Left renal cortex interstitium (tissue), 4 donors: Measurements from ENCODE around the gene TTYH3. TPM values are rescaled to one million over a fixed set of nuclear protein-coding genes. Genes with fewer than 3 reads are reported as not detected.

ENCODE experiments used
- DNase-seq, 4 donors: peaks; one replicate each; pipeline ENCODE4 v3.0.0-alpha.2; 2013; ENCODE audit warnings: low read depth in 4 of 4, low spot score in 2 of 4, missing footprints in 1 of 4
- polyA plus RNA-seq, 4 donors: library from polyadenylated mRNA; unstranded; fragments of 120-200 nt; gene quantifications; one replicate each; pipeline ENCODE4 v1.2.1, GENCODE V29; 2013; ENCODE audit not compliant: insufficient read length in 4 of 4

Gene TTYH3
- polyA plus RNA-seq, 4 donors: 74.6 to 151 (median 127) TPM

- no peak for DNase-seq
These were observed 66.9 kb downstream of the TTYH3 start for GRCh38 chr7:2698581-2699288.

DNA sequence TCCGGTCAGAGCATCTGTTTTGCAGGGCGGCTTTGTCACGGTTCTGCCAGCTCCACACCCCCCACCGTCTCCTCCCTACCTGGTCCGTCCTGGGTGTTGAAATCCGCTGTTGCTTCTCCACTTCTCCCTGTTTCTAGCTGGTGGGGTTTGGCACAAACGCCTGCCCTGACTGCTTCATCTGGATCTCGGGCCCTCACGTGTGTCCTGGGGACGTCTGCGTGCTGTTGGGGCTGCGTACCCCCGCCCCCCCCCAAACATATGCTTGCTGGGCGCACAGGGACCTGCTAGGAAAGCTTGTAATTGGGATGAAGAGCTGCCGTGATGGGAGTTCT, 67.5 kb downstream of the TTYH3 start:
- no peak for DNase-seq

DNA sequence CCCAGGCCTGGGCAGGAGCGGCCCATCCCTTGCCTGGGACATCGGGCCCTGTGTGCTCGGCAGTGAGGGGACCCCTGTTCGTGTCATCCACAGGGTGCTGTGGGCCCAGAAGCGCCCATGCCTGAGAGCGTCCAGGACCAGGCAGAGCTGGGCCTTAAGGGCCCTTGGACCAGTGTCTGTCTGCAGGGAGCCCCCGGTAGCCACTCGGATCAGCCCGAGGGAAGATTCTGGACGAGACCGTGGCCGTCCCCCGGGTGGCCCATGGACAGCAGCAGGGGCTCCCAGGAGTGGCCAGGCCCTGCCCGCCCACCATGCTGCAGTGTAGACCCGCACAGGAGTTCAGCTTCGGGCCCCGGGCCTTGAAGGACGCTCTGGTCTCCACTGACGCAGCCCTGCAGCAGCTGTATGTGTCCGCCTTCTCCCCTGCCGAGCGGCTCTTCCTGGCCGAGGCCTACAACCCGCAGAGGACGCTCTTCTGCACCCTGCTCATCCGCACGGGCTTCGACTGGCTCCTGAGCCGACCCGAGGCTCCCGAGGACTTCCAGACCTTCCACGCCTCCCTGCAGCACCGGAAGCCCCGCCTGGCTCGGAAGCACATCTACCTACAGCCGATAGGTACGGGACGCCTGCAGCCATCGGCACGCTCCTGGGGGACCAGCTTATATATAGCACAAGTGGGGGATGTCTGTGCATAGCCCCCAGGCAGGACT, 68.5 kb downstream of the TTYH3 start:
- DNase-seq: no peak

- DNase-seq: no peak
These were observed 69.6 kb downstream of the TTYH3 start for GRCh38 chr7:2701424-2701823.

DNA sequence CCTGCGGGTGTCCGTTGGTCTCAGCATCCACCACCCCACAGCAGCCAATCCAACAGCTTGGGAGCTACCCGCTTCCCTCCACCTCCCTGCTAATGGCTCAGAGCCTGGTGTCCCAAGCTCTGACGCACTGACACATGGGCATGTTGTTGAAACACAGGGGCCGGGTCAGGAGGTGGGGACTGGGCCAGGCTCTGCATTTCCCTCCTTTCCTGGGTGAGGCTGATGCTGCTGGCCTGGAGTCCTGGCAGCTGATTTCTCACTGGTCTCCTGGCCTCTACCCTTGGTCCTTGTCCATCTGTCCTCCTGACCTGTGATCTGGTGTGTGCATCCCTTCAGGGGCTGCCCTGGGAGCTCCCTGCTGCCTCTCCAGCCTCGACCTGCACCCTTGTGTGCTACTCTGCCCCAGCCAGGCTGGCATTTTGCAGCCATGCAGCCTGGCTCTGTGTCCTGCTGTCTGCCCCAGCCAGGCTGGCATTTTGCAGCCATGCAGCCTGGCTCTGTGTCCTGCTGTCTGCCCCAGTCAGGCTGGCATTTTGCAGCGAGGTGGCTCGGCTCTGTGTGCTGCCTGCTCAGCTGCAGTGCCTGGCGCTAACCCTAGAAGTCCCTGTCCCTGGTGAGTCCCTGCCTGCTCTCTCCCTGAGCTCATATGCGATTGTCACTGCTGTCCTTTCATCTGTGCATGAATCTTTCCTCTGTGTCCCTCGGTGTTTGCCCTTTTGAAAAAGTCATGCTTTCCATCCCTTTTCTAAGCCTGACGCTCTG, 70.2 kb downstream of the TTYH3 start:
- DNase-seq: no peak

DNA sequence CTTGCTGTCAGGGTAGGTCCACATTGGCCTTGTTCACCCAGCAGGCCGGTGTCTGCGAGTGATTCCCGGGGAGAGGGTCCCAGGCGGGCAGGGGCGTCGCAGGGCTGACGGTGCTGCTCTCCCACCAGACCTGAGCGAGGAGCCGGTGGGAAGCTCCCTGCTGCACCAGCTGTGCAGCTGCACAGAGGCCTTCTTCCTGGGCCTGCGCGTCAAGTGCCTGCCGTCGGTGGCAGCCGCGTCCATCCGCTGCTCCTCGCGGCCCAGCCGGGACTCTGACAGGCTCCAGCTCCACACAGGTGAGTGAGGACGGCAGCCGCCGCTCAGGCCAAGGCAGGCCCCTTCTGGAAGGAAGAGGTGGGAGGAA, 70.8 kb downstream of the TTYH3 start:
- DNase-seq: no peak

- no peak for DNase-seq
These were observed 73.7 kb downstream of the TTYH3 start for GRCh38 chr7:2705371-2706096.

- no peak for DNase-seq
These were observed 74.9 kb downstream of the TTYH3 start for GRCh38 chr7:2706685-2707126.

DNA sequence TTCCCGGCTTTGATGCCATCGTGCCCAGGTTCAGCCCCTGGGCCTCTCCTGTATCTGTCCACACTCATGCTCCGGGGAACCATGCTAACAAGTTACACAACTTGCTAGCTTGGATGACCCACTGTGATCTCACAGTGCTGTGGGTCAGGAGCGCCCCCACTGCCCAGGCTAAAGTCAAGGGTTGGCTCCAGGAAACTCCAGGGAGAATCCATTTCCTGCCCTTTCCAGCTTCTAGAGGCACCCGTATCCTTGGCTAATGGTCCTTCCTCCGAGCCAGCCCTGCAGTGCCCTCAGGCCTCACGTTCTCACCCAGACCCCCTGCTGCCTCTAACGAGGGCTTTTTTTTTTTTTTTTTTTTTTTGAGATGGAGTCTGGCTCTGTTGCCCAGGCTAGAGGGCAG, 75.7 kb downstream of the TTYH3 start:
- DNase-seq: no peak

- no peak for DNase-seq
These were observed 76.3 kb downstream of the TTYH3 start for GRCh38 chr7:2708041-2708440.

GRCh38 chr7:2708547-2709310, 76.9 kb downstream of the TTYH3 start:
- DNase-seq: no peak

GRCh38 chr7:2709553-2710285, 77.9 kb downstream of the TTYH3 start:
- DNase-seq: no peak

- no peak for DNase-seq
These were observed 78.5 kb downstream of the TTYH3 start for GRCh38 chr7:2710286-2710655.

DNA sequence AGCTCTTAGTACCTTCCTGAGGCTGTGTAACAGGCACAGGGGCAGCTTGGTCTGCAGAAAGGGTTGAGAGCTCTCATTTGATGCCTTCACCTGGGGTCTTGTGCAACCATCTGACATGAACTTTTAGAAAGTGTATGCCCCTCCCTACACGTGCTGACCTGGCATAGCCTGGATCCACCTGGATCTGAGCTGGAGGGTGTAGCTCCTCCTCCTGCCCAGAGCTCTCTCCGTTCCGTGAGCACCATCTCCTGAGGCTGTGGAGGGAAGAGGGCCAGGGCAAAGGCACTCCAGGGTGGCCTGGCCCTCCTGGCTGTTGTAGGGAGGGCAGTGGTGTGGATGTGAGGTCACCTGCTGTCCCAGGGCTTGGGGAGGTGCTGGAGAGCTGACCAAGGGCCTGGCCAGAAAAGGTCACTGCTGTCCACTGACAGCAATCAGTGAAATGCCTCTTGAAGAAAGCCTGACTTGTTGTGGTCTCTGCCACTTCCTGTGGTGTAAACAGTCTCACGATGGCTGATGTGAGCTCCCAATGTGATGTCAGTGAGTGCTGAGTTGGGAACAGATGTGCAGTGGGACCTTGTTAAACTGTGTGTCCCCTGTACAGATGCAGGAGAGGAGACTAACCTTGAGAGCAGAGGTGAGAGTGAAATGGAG, 79.2 kb downstream of the TTYH3 start:
- no peak for DNase-seq

DNA sequence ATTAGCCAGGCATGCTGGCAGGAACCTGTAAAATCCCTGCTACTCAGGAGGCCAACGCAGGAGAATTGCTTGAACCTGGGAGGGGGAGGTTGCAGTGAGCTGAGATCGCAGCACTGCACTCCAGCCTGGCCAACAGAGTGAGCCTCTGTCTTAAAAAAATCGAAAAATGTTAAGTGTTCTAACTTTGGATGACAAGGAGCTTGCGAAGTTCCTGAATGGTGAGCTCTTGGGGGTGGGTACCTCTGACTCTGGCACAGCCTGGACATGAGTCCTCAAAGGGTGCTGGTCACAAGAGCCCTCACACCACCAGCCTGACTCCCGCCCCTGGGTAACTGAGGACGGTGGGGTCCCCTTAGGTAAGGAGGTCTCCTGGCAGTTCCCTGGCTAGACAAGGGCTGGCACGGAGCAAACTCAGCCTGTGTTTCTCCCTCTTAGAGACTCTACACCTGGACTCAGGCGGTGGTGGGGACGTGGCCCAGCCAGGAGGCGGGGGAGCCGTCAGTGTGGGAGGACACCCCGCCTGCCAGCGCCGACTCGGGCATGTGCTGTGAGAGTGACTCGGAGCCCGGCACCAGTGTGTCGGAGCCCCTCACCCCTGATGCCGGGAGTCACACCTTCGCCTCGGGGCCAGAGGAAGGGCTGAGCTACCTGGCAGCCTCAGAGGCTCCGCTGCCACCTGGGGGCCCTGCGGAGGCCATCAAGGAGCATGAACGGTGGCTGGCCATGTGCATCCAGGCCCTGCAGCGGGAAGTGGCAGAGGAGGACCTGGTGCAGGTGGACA, 80.3 kb downstream of the TTYH3 start:
- no peak for DNase-seq

DNA sequence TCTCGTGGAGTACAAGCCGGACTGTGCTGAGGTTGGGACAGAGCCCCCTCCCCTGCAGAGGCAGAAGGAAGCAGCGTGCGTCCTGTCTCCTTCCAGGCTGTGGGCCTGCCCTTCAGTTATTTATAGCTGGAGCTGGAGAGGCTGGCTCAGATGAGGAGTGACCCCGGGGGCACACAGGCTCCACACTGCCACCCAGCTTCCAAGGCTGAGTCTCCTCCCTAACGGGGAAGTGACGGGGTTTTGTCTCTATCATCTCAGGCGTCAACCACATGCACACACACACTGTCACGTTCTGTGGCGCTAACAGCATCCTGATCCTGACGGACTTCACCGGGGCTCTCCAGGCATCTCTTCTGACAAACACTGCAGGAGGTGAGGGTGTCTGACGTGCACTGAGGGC, 81.6 kb downstream of the TTYH3 start:
- DNase-seq: no peak

- no peak for DNase-seq
These were observed 82.2 kb downstream of the TTYH3 start for GRCh38 chr7:2713978-2714377.
